GM23248 (cell line): ENCODE data around the gene SUSD4.

ENCODE experiments used
- EZH2 ChIP-seq: fragments of 200-600 bp; sonication (generic); IDR thresholded peaks from 2 replicates; pipeline ENCODE4 v1.6.1; 2018; ENCODE audit warnings: antibody characterized with exemption, mild to moderate bottlenecking; ENCODE audit not compliant: insufficient read depth, poor library complexity, severe bottlenecking
- EZH2phosphoT487 ChIP-seq: fragments of 200-600 bp; sonication (generic); IDR thresholded peaks from 2 replicates; pipeline ENCODE4 v1.6.1; 2018; ENCODE audit warnings: antibody characterized with exemption, moderate library complexity, mild to moderate bottlenecking, low read depth; ENCODE audit not compliant: insufficient read depth

GRCh38 chr1:223340637-223341036, 23.3 kb downstream of the SUSD4 start:
- TF ChIP-seq EZH2: no peak
- TF ChIP-seq EZH2phosphoT487: no peak
